Smooth muscle cell (in vitro differentiated cells): ENCODE data around the gene ARHGAP9. TPM values are rescaled to one million over a fixed set of nuclear protein-coding genes. Genes with fewer than 3 reads are reported as not detected.

Experiments
- DNase-seq: peaks from one replicate; lab custom pipeline; 2025; ENCODE audit not compliant: unreplicated experiment; lab: John Stamatoyannopoulos, UW
- H2AFZ ChIP-seq: fragments of 200-600 bp; sonication (generic); 2 replicates; pipeline ENCODE4 v1.6.0; 2016; ENCODE audit warnings: antibody characterized with exemption, low read depth, mild to moderate bottlenecking
- H3F3A ChIP-seq: fragments of 200-600 bp; sonication (generic); 2 replicates; pipeline ENCODE4 v1.6.0; 2017; ENCODE audit warnings: antibody characterized with exemption, low read depth
- H3K27ac ChIP-seq: fragments of 200-600 bp; sonication (generic); 2 replicates; pipeline ENCODE4 v1.5.1; 2016; ENCODE audit warnings: low read depth, mild to moderate bottlenecking
- H3K27me3 ChIP-seq: fragments of 200-600 bp; sonication (generic); 2 replicates; pipeline ENCODE4 v1.6.1; 2016; ENCODE audit warnings: low read depth, mild to moderate bottlenecking
- H3K36me3 ChIP-seq: fragments of 200-600 bp; sonication (generic); 2 replicates; pipeline ENCODE4 v1.5.1; 2016; ENCODE audit warnings: low read depth
- H3K4me1 ChIP-seq: fragments of 200-600 bp; sonication (generic); 2 replicates; pipeline ENCODE4 v1.5.1; 2016; ENCODE audit warnings: low read depth
- H3K4me2 ChIP-seq: fragments of 200-600 bp; sonication (generic); 2 replicates; pipeline ENCODE4 v1.6.0; 2016; ENCODE audit warnings: mild to moderate bottlenecking
- H3K4me3 ChIP-seq: fragments of 200-600 bp; sonication (generic); 2 replicates; pipeline ENCODE4 v1.5.1; 2016; ENCODE audit warnings: mild to moderate bottlenecking
- H3K79me2 ChIP-seq: fragments of 200-600 bp; sonication (generic); 2 replicates; pipeline ENCODE4 v1.6.0; 2016; ENCODE audit warnings: low read depth, mild to moderate bottlenecking
- H3K9ac ChIP-seq: fragments of 200-600 bp; sonication (generic); 2 replicates; pipeline ENCODE4 v1.6.0; 2016; ENCODE audit warnings: low read depth
- H3K9me3 ChIP-seq: fragments of 200-600 bp; sonication (generic); replicated peaks from 2 replicates; pipeline ENCODE4 v1.5.1; 2016; ENCODE audit warnings: low read depth
- H4K20me1 ChIP-seq: fragments of 200-600 bp; sonication (generic); 2 replicates; pipeline ENCODE4 v1.6.0; 2016; ENCODE audit warnings: low read depth
- CTCF ChIP-seq: fragments of 200-600 bp; sonication (generic); IDR thresholded peaks from 2 replicates; pipeline ENCODE4 v1.5.1; 2017; ENCODE audit warnings: borderline replicate concordance, mild to moderate bottlenecking, antibody characterized with exemption; ENCODE audit not compliant: insufficient read depth, poor library complexity, severe bottlenecking
- WGBS: methylation state at CpG from one replicate; pipeline ENCODE4 v1.1.7; 2016; ENCODE audit warnings: low lambda C conversion rate; 5-methylcytosine and 5-hydroxymethylcytosine counted together
- polyA plus RNA-seq: library from polyadenylated mRNA; unstranded; fragments of >200 nt; fragmentation: Nextera tagmentation; extraction: Ambion mirVana; gene quantifications from 2 replicates; pipeline ENCODE4 v1.2.1, GENCODE V29; 2016
- total RNA-seq: library from RNA; depleted of rRNA; stranded (reverse); fragments of >200 nt; gene quantifications from 2 replicates; pipeline ENCODE4 v1.2.3, GENCODE V29; 2014

Gene ARHGAP9
- total and polyA plus RNA-seq, 2 experiments from 2014 or later = 1.3 TPM; not detected in 1

DNA sequence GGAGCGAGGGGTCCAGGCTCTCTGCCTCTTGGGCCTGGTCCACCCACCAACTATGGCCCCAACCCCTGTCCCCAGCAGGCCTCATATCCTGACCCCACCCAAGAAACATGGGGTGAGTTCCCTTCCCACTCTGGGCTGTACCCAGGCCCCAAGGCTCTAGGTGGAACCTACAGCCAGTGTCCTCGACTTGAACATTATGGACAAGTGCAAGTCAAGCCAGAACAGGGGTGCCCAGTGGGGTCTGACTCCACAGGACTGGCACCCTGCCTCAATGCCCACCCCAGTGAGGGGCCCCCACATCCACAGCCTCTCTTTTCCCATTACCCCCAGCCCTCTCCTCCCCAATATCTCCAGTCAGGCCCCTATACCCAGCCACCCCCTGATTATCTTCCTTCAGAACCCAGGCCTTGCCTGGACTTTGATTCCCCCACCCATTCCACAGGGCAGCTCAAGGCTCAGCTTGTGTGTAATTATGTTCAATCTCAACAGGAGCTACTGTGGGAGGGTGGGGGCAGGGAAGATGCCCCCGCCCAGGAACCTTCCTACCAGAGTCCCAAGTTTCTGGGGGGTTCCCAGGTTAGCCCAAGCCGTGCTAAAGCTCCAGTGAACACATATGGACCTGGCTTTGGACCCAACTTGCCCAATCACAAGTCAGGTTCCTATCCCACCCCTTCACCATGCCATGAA is 8.6 kb downstream of the ARHGAP9 start:
- DNase-seq = no peak
- Histone ChIP-seq H3K4me2 (no peak overlapping the region), H3K9me3 (no peaks in the 10 kb centered on the region), H3K27me3 (peaks cover 49% of the 10 kb centered on the region), H3K36me3 (no peaks in the 10 kb centered on the region), H3K79me2 (no peaks in the 10 kb centered on the region), H4K20me1 (no peaks in the 10 kb centered on the region), H3F3A (no peaks in the 10 kb centered on the region), H3K27ac (no peak overlapping the region), H3K4me1 (peaks cover 12% of the 10 kb centered on the region), H3K9ac (no peak overlapping the region), H2AFZ (no peak overlapping the region), H3K4me3 (no peak overlapping the region)
- WGBS = 85% methylated on average over 4 of the region's 4 CpGs
- TF ChIP-seq CTCF = no peak

GRCh38 chr12:57470286-57470969 is 9.2 kb downstream of the ARHGAP9 start:
- H3K79me2 ChIP-seq = no peaks in the 10 kb centered on the region
- H3K36me3 ChIP-seq = no peaks in the 10 kb centered on the region
- H4K20me1 ChIP-seq = no peaks in the 10 kb centered on the region
- TF ChIP-seq CTCF = no peak
- H3K27ac ChIP-seq = no peak overlapping the region
- peaks cover 5% of the 10 kb centered on the region for H3K4me1 ChIP-seq
- 98% methylated on average over 14 of the region's 14 CpGs for WGBS
- no peak for DNase-seq
- no peaks in the 10 kb centered on the region for H3K9me3 ChIP-seq
- H3K4me3 ChIP-seq = no peak overlapping the region
- no peaks in the 10 kb centered on the region for H3F3A ChIP-seq
- no peak overlapping the region for H2AFZ ChIP-seq
- H3K27me3 ChIP-seq = peaks cover 42% of the 10 kb centered on the region
- H3K4me2 ChIP-seq = no peak overlapping the region
- no peak overlapping the region for H3K9ac ChIP-seq

- Histone ChIP-seq H3K36me3 (no peaks in the 10 kb centered on the region), H3K4me1 (no peaks in the 10 kb centered on the region), H3K4me3 (no peak overlapping the region), H3K9ac (no peak overlapping the region), H3K9me3 (no peaks in the 10 kb centered on the region), H3K4me2 (no peak overlapping the region), H3K79me2 (no peaks in the 10 kb centered on the region), H3K27ac (no peak overlapping the region), H3F3A (no peaks in the 10 kb centered on the region), H4K20me1 (no peaks in the 10 kb centered on the region), H2AFZ (no peak overlapping the region), H3K27me3 (peaks cover 33% of the 10 kb centered on the region)
- 87% methylated on average over 10 of the region's 10 CpGs for WGBS
- TF ChIP-seq CTCF = no peak
- DNase-seq = no peak
Observed at GRCh38 chr12:57469296-57470164, 10.1 kb downstream of the ARHGAP9 start.
